MG63 (cell line): ENCODE measurements around the gene RPL28. TPM values are rescaled to one million over a fixed set of nuclear protein-coding genes. Genes with fewer than 3 reads are reported as not detected.

ENCODE experiments used
- DNase-seq: peaks from one replicate; pipeline ENCODE4 v3.0.0-alpha.2; 2020
- H3K27me3 ChIP-seq: fragments of 250-450 bp; sonication (Bioruptor Pico); 2 replicates; pipeline ENCODE4 v1.5.1; 2020; ENCODE audit warnings: mild to moderate bottlenecking, moderate library complexity
- H3K36me3 ChIP-seq: fragments of 250-450 bp; sonication (Bioruptor Pico); 2 replicates; pipeline ENCODE4 v1.5.1; 2020; ENCODE audit warnings: mild to moderate bottlenecking, moderate library complexity
- H3K4me3 ChIP-seq: fragments of 250-450 bp; sonication (Bioruptor Pico); 2 replicates; pipeline ENCODE4 v1.5.1; 2020; ENCODE audit warnings: mild to moderate bottlenecking, moderate library complexity
- H3K9me3 ChIP-seq: fragments of 250-450 bp; sonication (Bioruptor Pico); 2 replicates; pipeline ENCODE4 v1.5.1; 2020; ENCODE audit warnings: mild to moderate bottlenecking, moderate library complexity
- total RNA-seq: library from RNA; depleted of rRNA; stranded (reverse); fragments of >200 nt; shearing (Covaris generic); gene quantifications from 2 replicates; pipeline ENCODE4 v1.2.3, GENCODE V29; 2014; ENCODE audit warnings: low replicate concordance; rRNA removed

Gene RPL28
- 127 and 409 TPM in 2 replicates for total RNA-seq

DNA sequence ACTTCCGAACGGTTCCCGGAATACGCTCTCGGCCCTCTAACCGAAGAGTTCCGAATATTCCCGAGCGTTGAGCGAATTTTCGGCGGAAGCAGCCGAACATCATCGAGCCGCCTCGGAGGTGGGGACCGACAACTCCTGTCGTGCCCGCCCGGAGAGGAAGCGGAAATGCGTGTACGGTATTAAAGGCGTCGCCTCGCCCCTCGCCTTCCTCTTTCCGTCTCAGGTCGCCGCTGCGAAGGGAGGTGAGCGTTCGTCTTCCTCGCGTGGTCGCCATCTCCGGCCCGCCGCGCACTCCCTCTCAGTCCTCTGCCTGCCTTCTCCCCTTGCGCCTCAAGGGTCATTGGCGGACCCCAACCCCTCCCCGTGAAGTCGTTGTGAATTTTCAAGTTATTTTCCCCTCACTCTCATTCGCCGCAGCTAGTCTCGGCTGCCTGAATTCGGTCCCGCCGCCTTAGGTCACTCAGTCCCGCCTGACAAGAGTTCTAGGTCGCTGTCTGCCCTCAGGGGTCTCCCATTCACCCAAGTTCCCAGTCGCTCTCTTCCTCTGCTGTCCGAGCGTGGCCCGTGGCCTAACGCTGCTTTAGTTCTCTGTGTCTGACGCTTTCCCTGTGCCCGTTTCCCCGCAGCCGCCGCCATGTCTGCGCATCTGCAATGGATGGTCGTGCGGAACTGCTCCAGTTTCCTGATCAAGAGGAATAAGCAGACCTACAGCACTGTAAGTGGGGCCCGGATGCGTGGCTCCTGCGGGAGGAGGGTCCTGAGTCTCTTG lies at the start of gene RPL28:
Gene RPL28, plus strand, starts transcription at position 209 of the 769 bp plus-strand sequence. Its CDS starts 426 bp downstream, at position 635.
- H3K27me3 ChIP-seq, result no peaks in the 10 kb centered on the region
- H3K36me3 ChIP-seq, result peaks cover 51% of the 10 kb centered on the region
- peak; percentile 97 for DNase-seq
- H3K9me3 ChIP-seq, result no peaks in the 10 kb centered on the region
- peak within 1 kb of the TSS; percentile 94 for H3K4me3 ChIP-seq

DNA sequence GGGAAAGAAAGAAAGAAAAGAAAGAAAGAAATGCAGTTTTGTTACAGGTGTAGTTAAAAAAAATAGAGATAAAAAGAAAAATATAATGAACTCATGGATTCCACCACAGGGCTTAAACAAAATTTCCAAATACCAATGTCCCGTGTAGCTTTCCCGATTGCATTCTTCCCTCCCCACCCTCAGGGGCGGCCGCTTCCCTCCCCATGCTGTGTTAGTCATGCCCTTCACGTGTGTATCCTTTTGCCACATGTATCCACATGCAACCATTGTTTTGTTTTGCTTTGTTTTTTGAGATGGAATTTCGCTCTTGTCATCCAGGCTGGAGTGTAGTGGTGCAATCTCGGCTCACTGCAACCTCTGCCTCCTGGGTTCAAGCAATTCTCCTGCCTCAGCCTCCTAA lies 49.6 kb upstream of the RPL28 start:
- Histone ChIP-seq H3K4me3 (no peak overlapping the region), H3K27me3 (peaks cover 13% of the 10 kb centered on the region), H3K9me3 (no peaks in the 10 kb centered on the region), H3K36me3 (no peaks in the 10 kb centered on the region)
- DNase-seq, result no peak

DNA sequence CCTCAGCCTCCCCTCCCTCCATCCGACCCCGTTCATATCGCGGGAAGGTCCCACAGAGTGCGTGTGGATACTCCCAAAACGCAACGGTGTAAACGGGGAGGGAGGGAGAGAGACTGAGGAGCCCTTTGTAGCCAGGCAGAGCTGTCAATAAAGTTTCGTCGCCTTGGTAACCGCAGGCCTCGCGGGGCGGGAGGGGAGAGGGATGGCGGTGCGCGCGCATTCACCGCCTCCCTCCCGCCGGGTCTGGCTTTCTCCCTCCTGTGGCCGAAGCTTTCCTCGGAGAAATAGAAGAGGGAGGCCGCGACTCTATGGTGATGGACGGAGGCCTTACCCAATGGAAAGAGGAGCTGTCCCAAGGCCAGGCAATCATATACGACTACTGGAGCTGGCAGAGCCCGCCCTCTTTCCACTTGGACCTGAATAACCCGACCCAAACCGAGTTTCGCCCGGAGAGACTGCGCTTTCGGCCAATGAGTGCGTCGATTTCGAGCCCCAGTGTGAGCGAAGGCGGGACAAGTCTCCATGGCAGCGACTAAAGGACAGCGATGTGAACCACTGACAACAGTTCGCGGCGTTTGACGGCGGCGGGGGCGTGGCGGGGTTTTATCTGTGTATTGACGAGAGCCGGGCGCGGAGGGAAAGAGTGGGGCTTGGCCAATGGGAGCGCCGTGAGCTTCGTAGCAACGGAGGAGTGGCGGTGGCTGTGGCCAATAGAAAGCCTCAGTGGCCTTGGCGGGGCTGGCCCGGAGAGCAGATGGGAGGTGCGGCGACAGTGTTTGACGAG lies 46.4 kb upstream of the RPL28 start, which contains the start of gene KMT5C:
Gene KMT5C, plus strand, starts transcription at position 772 of the 784 bp plus-strand sequence. CDS start 2,061 bp downstream, outside the sequence.
- Histone ChIP-seq H3K36me3 (peaks cover 9% of the 10 kb centered on the region), H3K9me3 (no peaks in the 10 kb centered on the region), H3K27me3 (peaks cover 13% of the 10 kb centered on the region), H3K4me3 (peak within 1 kb of the TSS; percentile 69)
- peak; percentile 100 for DNase-seq

DNA sequence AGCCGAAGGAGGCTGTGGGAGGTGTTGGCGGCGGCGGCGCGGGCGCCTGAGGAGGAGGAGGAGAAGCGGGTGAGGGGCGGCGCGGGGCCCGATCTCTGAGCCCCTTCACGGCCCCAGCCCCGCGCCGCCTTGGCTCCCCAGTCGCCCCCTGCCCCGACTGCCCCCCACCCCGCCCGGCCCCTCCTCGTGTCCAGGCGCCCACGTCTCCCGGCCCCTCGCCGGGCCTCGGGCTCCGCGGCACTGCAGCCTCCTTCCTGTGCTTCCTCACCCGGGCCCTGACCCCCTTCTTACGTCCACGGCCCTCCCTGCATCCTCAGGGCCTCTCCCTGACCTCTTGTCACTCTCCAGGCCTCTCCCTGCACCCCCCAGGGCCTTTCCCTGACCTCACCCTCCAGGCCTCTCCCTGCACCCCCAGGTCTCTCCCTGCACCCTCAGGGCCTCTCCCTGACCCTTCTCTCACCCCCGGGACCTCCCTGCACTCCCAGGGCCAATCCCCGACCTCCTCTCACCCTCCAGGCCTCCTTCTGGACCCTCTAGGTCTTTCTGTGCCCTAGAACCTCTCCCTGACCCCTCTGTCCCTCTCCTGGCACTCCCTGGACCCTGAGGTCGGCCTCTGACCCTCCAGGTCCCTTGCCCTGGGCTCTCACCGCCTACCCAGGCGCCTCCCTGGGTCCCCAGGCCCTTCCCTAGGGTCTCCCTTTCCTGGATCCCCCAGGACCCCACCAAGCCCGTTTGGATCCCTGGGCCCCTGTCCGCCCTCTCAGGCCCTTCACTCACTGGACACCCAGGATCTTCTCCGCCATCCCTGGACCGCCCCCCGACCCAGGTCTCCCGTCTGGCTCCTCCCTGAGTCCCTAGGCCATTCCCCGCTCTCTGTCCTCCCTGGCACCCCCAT lies 45.6 kb upstream of the RPL28 start:
- peak overlapping the region; percentile 69 for H3K4me3 ChIP-seq

DNA sequence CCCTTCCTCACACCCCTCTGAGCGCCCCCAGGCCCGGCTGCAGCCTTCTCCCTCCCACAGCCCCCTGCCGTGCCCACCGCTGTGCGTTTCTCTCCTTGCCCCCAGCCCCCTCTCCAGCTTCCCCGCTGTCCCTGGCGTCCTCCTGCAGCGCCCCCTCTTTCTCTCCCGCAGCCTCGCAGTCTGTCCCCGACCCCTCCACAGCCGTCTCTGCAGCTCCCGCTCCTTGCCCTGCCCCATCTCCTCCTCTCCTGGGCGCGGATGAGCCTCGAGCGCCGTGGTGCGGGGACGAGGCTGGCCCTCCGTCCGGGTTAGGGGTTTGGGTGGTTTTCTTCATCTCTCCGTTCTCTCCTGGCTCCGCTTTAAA lies 45.0 kb upstream of the RPL28 start:
- Histone ChIP-seq H3K36me3 (peaks cover 9% of the 10 kb centered on the region), H3K4me3 (peak overlapping the region; percentile 69), H3K27me3 (peaks cover 13% of the 10 kb centered on the region), H3K9me3 (no peaks in the 10 kb centered on the region)
- no peak for DNase-seq

More for the DNA sequence above, 45.6 kb upstream of the RPL28 start:
- peak; percentile 44 for DNase-seq
- H3K9me3 ChIP-seq, result no peaks in the 10 kb centered on the region
- peaks cover 9% of the 10 kb centered on the region for H3K36me3 ChIP-seq
- peaks cover 13% of the 10 kb centered on the region for H3K27me3 ChIP-seq

DNA sequence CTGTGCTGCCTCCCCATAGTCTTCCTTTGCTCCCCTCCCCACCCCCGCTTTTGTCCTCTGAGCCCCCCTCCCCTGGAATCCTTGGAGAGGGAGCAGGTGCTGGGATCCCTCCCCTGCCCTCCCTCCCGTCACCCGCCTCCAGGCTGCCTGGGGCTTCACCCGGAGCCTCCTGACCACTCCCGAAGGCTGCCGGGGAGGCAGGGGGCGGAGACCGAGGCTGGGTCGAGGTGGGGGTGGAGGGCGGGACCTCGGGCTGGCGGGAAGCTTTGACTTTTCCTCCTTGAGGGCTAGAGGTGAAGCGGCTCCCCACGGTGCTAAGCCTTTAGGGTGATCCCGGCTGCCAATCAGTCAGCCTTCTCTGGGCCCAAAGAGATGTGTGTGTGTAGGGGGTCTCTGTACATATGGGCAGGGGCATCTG lies 44.6 kb upstream of the RPL28 start:
- H3K36me3 ChIP-seq, result peaks cover 12% of the 10 kb centered on the region
- H3K27me3 ChIP-seq, result peaks cover 12% of the 10 kb centered on the region
- H3K4me3 ChIP-seq, result peak overlapping the region; percentile 69; the same call in 1 of the 2 replicates
- H3K9me3 ChIP-seq, result no peaks in the 10 kb centered on the region
- peak; percentile 52 for DNase-seq

DNA sequence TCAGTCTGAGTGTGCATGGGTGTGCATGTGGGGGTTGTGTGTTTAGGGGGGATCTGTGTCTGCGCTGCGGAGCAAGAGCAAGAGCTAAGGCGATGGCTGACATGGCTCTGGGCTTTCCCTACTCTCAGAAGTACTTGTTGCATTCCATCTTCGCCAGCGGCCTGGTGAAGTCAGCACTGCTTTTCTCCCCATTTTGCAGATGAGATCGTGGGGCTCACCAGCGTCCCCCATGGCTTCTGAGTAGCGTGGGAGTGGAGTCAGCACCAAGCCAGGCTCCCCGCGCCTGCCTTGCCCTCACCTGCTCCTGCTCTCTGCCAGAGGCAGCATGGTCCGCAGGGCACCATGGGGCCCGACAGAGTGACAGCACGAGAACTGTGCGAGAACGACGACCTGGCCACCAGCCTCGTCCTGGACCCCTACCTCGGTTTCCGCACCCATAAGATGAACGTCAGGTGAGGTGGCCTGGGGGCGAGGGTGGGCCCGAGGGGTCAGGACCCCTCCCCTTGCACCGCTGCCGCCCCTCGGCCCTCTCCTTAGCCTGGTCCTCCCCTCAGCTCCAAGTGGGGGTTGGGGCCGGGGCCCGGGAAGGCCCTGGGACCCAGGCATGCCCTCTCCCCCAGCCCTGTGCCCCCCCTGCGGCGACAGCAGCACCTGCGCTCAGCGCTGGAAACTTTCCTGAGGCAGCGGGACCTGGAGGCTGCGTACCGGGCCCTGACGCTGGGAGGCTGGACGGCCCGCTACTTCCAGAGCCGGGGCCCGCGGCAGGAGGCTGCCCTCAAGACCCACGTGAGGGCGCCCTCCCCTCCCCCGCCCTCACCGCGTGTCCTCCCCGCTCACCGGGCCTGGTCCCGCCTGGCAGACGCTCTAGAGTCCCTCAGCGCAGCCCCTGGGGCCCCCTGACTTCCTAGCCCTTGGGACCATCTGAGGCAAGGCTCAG lies 43.9 kb upstream of the RPL28 start:
- Histone ChIP-seq H3K4me3 (no peak overlapping the region), H3K9me3 (no peaks in the 10 kb centered on the region), H3K36me3 (peaks cover 13% of the 10 kb centered on the region), H3K27me3 (peaks cover 5% of the 10 kb centered on the region; the same call in 1 of the 2 replicates)
- DNase-seq, result no peak

DNA sequence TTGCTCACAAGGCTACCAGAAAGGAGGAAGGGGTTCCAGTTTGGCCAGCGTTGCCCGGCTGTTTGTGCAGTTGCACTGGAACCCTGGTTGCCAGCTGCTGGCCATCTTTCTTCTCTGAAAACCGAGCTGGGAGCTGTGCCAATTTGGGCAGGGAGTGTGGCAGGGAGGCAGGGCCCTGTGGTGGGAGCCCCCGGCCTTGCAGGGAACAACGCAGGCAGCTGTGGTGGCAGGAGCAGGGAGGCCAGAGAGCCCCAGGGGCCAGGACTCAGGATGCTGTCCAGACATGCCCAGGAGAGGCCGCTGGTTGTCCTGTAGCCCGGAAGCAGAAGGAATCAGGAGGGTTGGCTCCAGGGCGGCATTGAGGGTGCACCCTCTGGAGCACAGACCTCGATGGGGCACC lies 41.3 kb upstream of the RPL28 start:
- Histone ChIP-seq H3K27me3 (no peaks in the 10 kb centered on the region), H3K4me3 (no peak overlapping the region), H3K9me3 (no peaks in the 10 kb centered on the region), H3K36me3 (peaks cover 13% of the 10 kb centered on the region)
- no peak for DNase-seq

DNA sequence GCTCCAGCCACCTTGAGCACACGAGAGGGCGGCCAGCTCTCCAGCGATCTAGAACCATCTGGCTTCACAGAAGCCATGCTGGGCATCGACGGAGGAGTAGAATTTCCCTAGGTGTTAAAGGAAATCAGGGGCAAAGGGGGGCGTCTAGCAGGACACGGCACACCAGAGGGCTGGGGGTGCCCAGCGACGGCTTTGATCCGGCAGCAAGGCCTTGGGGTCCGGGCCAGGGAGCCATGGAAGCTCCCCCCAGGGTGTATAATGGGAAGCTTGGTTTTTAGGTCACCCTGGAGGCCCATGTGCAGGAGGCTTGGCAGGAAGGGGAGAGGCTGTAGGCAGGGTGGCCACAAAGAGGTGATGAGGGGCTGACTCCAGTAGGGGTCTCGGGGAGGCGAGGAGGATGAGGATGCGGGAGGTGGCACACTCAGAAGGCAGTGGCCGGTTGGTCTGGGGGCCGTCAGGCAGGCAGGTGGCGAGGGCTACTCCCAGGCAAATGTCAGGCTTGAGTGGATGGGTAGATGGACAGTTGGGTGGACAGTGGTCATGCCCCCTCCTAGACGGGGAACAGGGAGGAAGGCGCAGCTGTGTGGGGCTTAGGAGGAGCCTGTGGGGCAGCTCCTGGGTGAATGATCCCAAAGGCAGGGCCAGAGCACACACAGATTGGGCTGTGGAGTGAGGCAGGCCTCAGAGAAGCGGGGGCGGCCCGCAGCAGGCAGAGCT lies 40.5 kb upstream of the RPL28 start:
- peaks cover 13% of the 10 kb centered on the region for H3K36me3 ChIP-seq
- H3K9me3 ChIP-seq, result no peaks in the 10 kb centered on the region
- DNase-seq, result no peak
- no peaks in the 10 kb centered on the region for H3K27me3 ChIP-seq
- H3K4me3 ChIP-seq, result no peak overlapping the region

DNA sequence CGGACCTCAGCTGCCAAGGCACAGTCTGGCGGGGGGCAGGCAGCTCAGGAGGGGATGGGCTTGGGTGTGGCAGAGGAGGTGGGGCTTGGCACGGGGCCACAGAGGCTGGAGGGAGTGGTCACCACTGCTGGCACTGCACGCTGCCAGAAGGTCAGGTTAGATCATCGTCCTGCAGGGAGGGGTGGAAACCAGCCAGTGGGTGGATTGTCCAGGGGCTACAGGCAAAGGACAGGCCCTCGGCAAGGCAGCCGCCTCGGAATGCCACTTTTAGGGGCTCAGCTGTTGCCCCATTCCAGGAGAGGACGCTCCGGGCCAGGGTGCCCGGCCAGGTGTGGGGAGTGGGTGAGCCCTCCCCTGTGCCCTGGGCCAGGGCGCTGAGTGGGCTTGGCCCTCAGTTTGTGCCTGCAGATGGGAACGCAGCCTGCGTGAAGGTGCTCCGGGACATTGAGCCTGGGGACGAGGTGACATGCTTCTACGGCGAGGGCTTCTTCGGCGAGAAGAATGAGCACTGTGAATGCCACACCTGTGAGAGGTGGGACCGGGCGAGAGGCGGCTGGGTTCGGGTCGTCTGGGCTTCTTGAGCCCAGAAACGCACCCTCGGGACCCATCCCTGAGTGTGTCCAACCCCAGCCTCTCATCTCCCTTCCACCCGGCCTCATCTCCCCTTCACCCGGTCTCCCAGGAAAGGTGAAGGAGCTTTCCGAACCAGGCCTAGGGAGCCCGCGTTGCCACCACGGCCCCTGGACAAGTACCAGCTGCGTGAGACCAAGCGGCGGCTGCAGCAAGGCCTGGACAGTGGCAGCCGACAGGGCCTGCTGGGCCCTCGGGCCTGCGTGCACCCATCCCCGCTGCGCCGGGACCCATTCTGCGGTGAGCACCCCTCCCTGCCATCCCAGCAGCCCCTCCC lies 39.7 kb upstream of the RPL28 start:
- no peaks in the 10 kb centered on the region for H3K9me3 ChIP-seq
- H3K36me3 ChIP-seq, result peaks cover 13% of the 10 kb centered on the region
- H3K4me3 ChIP-seq, result no peak overlapping the region
- H3K27me3 ChIP-seq, result no peaks in the 10 kb centered on the region
- peak; percentile 74 for DNase-seq

DNA sequence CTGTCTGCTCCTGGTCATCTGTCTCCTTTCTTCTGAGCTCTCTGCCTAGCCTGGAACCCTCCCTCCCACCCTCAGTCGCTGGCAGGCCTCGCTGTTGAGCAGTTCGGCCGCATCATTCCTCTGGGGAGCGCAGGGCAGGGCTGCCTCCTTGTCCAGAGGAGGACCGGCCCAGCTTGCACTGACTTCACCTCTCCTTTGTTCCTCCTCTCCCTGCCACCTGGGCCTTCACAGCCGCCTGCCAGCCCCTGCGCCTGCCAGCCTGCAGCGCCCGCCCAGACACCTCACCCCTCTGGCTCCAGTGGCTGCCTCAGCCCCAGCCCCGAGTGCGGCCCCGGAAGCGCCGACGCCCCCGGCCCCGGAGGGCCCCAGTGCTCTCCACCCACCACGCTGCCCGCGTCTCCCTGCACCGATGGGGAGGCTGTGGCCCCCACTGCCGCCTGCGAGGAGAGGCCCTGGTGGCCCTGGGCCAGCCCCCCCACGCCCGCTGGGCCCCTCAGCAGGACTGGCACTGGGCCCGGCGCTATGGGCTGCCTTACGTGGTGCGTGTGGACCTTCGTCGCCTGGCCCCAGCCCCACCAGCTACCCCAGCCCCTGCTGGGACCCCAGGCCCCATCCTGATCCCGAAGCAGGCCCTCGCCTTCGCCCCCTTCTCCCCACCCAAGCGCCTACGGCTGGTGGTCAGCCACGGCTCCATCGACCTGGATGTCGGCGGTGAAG lies 38.8 kb upstream of the RPL28 start:
- peaks cover 3% of the 10 kb centered on the region for H3K27me3 ChIP-seq
- no peak for DNase-seq
- no peaks in the 10 kb centered on the region for H3K9me3 ChIP-seq
- peaks cover 13% of the 10 kb centered on the region for H3K36me3 ChIP-seq
- H3K4me3 ChIP-seq, result no peak overlapping the region

DNA sequence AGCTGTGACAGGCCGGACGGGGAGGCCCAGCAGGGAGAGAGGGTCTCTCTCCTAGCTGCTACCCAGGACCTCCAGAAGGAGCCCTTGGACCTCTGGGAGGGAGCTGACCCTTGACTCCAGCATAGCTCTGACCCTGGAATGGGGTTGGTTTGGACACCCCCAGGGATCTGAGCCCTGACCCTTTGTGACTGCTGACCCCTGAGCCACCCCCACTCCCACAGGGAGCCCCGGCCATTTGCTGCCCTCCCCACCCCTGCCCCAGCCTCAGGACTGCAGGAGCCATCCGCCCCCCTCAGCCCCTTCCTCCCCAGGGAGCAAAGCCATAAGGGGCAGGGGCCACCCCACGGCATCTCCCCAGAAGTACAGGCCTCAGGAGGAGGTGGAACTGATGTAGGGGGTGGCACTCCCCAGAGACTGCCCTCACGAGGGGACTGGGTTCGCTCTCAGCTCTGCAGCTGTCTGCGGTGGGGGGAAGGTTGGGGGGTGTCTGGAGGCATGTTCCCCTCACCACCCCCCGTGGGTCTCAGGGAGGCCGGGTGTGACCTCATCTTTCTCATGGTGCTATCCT lies 38.2 kb upstream of the RPL28 start:
- Histone ChIP-seq H3K36me3 (peaks cover 6% of the 10 kb centered on the region; the same call in 1 of the 2 replicates), H3K27me3 (peaks cover 9% of the 10 kb centered on the region), H3K4me3 (no peak overlapping the region), H3K9me3 (no peaks in the 10 kb centered on the region)
- no peak for DNase-seq

DNA sequence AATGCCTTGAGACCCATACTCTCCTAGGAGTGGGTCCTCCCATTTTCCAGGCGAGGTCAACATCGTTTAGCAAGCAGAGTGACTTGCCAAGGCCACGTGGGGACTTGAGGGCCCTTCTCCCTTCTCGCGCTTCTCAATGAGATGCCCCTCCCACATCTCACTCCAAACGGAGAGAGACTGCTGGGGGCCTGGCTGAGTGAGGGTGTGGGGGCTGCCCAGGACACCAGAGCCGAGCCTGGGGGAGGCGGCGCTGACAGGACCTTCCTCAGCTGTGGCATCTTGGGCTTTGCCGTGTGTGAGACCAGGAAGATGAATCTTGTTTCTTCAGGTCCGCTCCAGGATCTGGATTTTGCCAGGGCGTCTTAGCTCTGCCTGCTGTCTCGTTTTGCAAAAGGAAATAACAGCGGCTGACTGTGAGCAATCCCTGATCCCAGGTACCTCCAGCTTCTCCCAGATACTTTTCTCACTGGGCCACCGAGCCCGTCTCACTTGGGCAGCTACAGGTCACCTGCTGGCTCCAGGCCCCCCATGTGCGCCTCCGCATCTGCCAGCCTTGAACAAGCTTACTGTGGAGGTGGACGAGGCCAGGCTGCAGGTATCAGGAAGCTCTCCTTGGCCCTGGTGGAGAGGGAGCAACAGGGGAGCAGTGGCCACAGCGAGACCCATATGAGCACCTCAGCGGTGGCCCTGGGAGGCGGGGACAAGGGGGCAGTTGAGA lies 37.3 kb upstream of the RPL28 start:
- DNase-seq, result no peak
- Histone ChIP-seq H3K4me3 (no peak overlapping the region), H3K36me3 (peaks cover 4% of the 10 kb centered on the region; the same call in 1 of the 2 replicates), H3K27me3 (peaks cover 19% of the 10 kb centered on the region), H3K9me3 (no peaks in the 10 kb centered on the region)
